Measurements from ENCODE around the gene PCDH15.
A peak's percentile ranks its signal among the peaks of the same experiment; 100 is the strongest.

DNA sequence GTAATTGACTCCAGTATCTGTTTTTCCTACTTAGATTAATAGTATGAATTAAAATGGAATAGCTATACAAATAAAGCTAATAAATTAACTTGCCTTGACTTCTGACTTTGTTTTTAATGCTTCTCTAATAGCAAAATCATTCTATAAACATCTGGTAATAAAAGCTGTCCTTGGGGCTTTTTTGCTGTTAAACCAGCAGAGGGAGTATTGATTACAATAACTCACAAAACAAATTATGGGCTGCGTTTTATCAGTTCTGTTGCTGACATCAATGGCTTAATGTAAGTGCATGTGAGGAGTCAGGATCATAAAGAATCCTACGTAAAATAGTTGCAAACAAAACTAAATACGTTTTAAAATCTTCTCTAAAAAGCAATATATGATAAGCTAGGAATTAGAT is 667.8 kb downstream of the PCDH15 start:
- TF ChIP-seq POLR2A (IDR thresholded peaks at IDR 0.05) = no peak
- TF ChIP-seq, protein P1, sequence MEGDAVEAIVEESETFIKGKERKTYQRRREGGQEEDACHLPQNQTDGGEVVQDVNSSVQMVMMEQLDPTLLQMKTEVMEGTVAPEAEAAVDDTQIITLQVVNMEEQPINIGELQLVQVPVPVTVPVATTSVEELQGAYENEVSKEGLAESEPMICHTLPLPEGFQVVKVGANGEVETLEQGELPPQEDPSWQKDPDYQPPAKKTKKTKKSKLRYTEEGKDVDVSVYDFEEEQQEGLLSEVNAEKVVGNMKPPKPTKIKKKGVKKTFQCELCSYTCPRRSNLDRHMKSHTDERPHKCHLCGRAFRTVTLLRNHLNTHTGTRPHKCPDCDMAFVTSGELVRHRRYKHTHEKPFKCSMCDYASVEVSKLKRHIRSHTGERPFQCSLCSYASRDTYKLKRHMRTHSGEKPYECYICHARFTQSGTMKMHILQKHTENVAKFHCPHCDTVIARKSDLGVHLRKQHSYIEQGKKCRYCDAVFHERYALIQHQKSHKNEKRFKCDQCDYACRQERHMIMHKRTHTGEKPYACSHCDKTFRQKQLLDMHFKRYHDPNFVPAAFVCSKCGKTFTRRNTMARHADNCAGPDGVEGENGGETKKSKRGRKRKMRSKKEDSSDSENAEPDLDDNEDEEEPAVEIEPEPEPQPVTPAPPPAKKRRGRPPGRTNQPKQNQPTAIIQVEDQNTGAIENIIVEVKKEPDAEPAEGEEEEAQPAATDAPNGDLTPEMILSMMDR (IDR thresholded peaks at IDR 0.05) = peak in 1 of 6 experiments; percentile 18

Data from esophagus squamous epithelium (tissue), 4 donors.